Measurements from ENCODE around the gene GPER1. TPM values are rescaled to one million over a fixed set of nuclear protein-coding genes. Genes with fewer than 3 reads are reported as not detected.

The GPER1 gene
- total RNA-seq, 1 experiment from 2014 or later: 2.9 TPM

DNA sequence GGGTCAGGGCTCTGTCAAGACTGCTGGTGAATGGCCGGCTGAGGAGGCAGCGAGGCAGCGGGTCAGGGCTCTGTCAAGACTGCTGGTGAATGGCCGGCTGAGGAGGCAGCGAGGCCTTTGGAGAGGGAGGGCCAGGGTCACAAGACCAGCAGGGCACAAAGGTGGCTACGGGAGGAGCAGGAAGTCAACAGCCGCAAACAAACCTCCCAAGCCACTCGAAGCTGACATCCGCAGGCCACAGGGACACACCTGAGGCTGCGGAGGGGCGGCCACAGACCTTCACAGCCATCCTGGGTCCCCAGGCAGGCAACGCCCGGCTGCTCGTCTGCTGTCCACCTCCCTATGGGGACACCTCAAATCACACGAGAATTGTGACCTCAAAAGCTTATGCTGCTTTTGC is 8.9 kb upstream of the GPER1 start:
- BruUV-seq (replicated peaks): no TSS peak
- in situ Hi-C loops (cut with HindIII; ENCODE audit: low pct_unique_long_range_greater_than_20kb, low sequenced_read_pairs): no loop called here
- no peaks in the 10 kb centered on the region for H3K9me3 ChIP-seq (ENCODE audit: control insufficient read depth, insufficient read depth, low read depth, low read length)

DNA sequence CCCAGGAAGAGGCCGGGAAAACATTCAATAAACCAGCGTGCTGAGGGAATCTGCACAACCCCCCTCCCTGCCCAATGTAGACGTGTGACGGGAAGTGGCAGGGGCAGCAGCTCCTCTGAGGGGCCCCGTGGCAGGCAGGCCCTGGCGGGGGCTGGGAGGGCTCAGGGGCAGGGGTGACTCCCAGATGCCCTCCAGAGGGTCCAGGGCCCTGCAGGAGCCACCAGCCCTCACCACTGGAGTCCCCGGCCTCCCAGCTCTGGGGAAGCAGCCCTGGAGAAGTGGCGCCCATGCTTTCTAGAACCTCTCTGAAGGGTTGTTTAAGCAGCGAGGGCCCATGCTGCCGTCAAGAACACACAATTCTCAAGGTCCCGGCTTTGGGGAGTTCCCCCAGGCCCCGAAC is 8.4 kb upstream of the GPER1 start:
- TF ChIP-seq, protein P1, sequence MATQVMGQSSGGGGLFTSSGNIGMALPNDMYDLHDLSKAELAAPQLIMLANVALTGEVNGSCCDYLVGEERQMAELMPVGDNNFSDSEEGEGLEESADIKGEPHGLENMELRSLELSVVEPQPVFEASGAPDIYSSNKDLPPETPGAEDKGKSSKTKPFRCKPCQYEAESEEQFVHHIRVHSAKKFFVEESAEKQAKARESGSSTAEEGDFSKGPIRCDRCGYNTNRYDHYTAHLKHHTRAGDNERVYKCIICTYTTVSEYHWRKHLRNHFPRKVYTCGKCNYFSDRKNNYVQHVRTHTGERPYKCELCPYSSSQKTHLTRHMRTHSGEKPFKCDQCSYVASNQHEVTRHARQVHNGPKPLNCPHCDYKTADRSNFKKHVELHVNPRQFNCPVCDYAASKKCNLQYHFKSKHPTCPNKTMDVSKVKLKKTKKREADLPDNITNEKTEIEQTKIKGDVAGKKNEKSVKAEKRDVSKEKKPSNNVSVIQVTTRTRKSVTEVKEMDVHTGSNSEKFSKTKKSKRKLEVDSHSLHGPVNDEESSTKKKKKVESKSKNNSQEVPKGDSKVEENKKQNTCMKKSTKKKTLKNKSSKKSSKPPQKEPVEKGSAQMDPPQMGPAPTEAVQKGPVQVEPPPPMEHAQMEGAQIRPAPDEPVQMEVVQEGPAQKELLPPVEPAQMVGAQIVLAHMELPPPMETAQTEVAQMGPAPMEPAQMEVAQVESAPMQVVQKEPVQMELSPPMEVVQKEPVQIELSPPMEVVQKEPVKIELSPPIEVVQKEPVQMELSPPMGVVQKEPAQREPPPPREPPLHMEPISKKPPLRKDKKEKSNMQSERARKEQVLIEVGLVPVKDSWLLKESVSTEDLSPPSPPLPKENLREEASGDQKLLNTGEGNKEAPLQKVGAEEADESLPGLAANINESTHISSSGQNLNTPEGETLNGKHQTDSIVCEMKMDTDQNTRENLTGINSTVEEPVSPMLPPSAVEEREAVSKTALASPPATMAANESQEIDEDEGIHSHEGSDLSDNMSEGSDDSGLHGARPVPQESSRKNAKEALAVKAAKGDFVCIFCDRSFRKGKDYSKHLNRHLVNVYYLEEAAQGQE (IDR thresholded peaks at IDR 0.05; ENCODE audit: insufficient read depth in 1 of 2, low read depth in 2 of 2, low read length in 1 of 2): no peak
- TF ChIP-seq, protein P2, sequence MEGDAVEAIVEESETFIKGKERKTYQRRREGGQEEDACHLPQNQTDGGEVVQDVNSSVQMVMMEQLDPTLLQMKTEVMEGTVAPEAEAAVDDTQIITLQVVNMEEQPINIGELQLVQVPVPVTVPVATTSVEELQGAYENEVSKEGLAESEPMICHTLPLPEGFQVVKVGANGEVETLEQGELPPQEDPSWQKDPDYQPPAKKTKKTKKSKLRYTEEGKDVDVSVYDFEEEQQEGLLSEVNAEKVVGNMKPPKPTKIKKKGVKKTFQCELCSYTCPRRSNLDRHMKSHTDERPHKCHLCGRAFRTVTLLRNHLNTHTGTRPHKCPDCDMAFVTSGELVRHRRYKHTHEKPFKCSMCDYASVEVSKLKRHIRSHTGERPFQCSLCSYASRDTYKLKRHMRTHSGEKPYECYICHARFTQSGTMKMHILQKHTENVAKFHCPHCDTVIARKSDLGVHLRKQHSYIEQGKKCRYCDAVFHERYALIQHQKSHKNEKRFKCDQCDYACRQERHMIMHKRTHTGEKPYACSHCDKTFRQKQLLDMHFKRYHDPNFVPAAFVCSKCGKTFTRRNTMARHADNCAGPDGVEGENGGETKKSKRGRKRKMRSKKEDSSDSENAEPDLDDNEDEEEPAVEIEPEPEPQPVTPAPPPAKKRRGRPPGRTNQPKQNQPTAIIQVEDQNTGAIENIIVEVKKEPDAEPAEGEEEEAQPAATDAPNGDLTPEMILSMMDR (IDR thresholded peaks at IDR 0.05): no peak
- Histone ChIP-seq H3K9me3 (ENCODE audit: control insufficient read depth, insufficient read depth, low read depth, low read length) (no peaks in the 10 kb centered on the region), H3K27me3 (ENCODE audit: control insufficient read depth, insufficient read depth, low read length) (no peaks in the 10 kb centered on the region), H3K4me1 (ENCODE audit: control insufficient read depth, insufficient read depth, low read length) (peaks cover 26% of the 10 kb centered on the region), H3K4me3 (ENCODE audit: low read depth in 2 of 2, low read length in 2 of 2) (no peak overlapping the region), H3K36me3 (ENCODE audit: control insufficient read depth, insufficient read depth, low read length) (no peaks in the 10 kb centered on the region), H3K27ac (ENCODE audit: low read length) (no peak overlapping the region)
- in situ Hi-C loops (cut with HindIII; ENCODE audit: low pct_unique_long_range_greater_than_20kb, low sequenced_read_pairs): no loop called here
- ATAC-seq (no peak), DNase-seq (ENCODE audit: low read depth, low spot score) (no peak)
- ChIA-PET CTCF (interaction anchor here (0.7 kb wide), 1 partner anchor 106 kb away, joined by 3 read pairs; no protein-coding TSS in a partner anchor), POLR2A (interaction anchor here (0.6 kb wide), 1 partner anchor 14 kb away, joined by 3 read pairs; no protein-coding TSS in a partner anchor)
- no TSS peak for BruUV-seq (replicated peaks)
- intact Hi-C loops (cut with micrococcal nuclease; ENCODE audit: unreplicated experiment): no loop called here

More for the DNA sequence above, 8.9 kb upstream of the GPER1 start:
- intact Hi-C loops (cut with micrococcal nuclease; ENCODE audit: unreplicated experiment): no loop called here
- Histone ChIP-seq H3K4me1 (ENCODE audit: control insufficient read depth, insufficient read depth, low read length) (peaks cover 26% of the 10 kb centered on the region), H3K27me3 (ENCODE audit: control insufficient read depth, insufficient read depth, low read length) (no peaks in the 10 kb centered on the region), H3K27ac (ENCODE audit: low read length) (no peak overlapping the region), H3K36me3 (ENCODE audit: control insufficient read depth, insufficient read depth, low read length) (no peaks in the 10 kb centered on the region), H3K4me3 (ENCODE audit: low read depth in 2 of 2, low read length in 2 of 2) (no peak overlapping the region)
- TF ChIP-seq SIN3A (IDR thresholded peaks at IDR 0.05; ENCODE audit: borderline replicate concordance, insufficient read depth, low read depth, low read length): no peak
- TF ChIP-seq, protein P1 (IDR thresholded peaks at IDR 0.05; ENCODE audit: insufficient read depth in 1 of 2, low read depth in 2 of 2, low read length in 1 of 2): no peak
- TF ChIP-seq, protein P2 (IDR thresholded peaks at IDR 0.05): no peak
- no peak for TF ChIP-seq POLR2AphosphoS5 (IDR thresholded peaks at IDR 0.05; ENCODE audit: low read depth, low read length)
- no peak for TF ChIP-seq TCF7L2 (IDR thresholded peaks at IDR 0.05; ENCODE audit: low read depth, low read length)
- ChIA-PET CTCF (interaction anchor here (0.7 kb wide), 1 partner anchor 105 kb away, joined by 3 read pairs; no protein-coding TSS in a partner anchor), POLR2A (interaction anchor here (0.6 kb wide), 1 partner anchor 13 kb away, joined by 3 read pairs; no protein-coding TSS in a partner anchor)
- ATAC-seq (no peak), DNase-seq (ENCODE audit: low read depth, low spot score) (no peak)

Measured in Panc1 (cell line).